Breast epithelium (tissue), 4 donors: ENCODE measurements around the gene SLC6A1. TPM values are rescaled to one million over a fixed set of nuclear protein-coding genes. Genes with fewer than 3 reads are reported as not detected.

Experiments used
- DNase-seq, 2 donors: peaks; one replicate each; pipeline ENCODE4 v3.0.0-alpha.2; 2019; ENCODE audit warnings: low spot score in 2 of 2
- H3K27ac ChIP-seq, 2 donors: fragments of 200-600 bp; sonication (generic) in 1 of 2; one replicate each; pipeline ENCODE4 v1.5.1; 2016 to 2019; ENCODE audit warnings: mild to moderate bottlenecking in 1 of 2
- H3K27me3 ChIP-seq, 2 donors: fragments of 200-600 bp; sonication (generic) in 1 of 2; one replicate each; pipeline versions ENCODE4 v1.5.1 to v1.6.0; 2017 to 2019; ENCODE audit warnings: control low read depth in 1 of 2, mild to moderate bottlenecking in 1 of 2
- H3K36me3 ChIP-seq: fragments of 200-600 bp; one replicate; pipeline ENCODE4 v1.5.1; 2019
- H3K4me1 ChIP-seq, 2 donors: fragments of 200-600 bp; sonication (generic); one replicate each; pipeline ENCODE4 v1.5.1; 2016 to 2019; ENCODE audit warnings: control low read depth in 1 of 2
- H3K4me3 ChIP-seq, 3 donors: fragments of 200-600 bp; sonication (generic); 1 replicate in 2 of 3; 2 replicates in 1 of 3; pipeline ENCODE4 v1.5.1; 2016 to 2019; ENCODE audit warnings: mild to moderate bottlenecking in 3 of 3, moderate library complexity in 2 of 3
- H3K9me3 ChIP-seq, 2 donors: fragments of 200-600 bp; sonication (generic) in 1 of 2; one replicate each; pipeline ENCODE4 v1.5.1; 2016 to 2019; ENCODE audit warnings: control low read depth in 1 of 2
- POLR2A ChIP-seq: fragments of 450-650 bp; IDR thresholded peaks from one replicate; pipeline ENCODE4 v1.6.1; 2016; ENCODE audit warnings: antibody characterized with exemption, mild to moderate bottlenecking, moderate library complexity
- POLR2AphosphoS5 ChIP-seq, 3 donors: sonication (generic); formaldehyde crosslinking; IDR thresholded peaks; one replicate each; pipeline ENCODE4 v1.6.1; 2017; ENCODE audit warnings: antibody characterized with exemption in 3 of 3
- intact Hi-C: fragments of 100-400 bp; cut with DNase I; formaldehyde crosslinking; loops from one replicate; pipeline ENCODE4 v1.15.1; 2023; ENCODE audit warnings: low total_unique reads
- total RNA-seq, 3 donors: library from RNA; depleted of rRNA; stranded (reverse); fragments of >200 nt; gene quantifications; one replicate each; pipeline ENCODE4 v1.1.0, GENCODE V29; 2016
- TF ChIP-seq, protein P1 (sequence below), 3 donors: fragments of 450-650 bp; IDR thresholded peaks; one replicate each; pipeline ENCODE4 v1.5.1; 2016 to 2017; ENCODE audit warnings: antibody characterized with exemption in 3 of 3, mild to moderate bottlenecking in 3 of 3, moderate library complexity in 3 of 3

The SLC6A1 gene
- total RNA-seq, 3 donors from 2014 or later = under 0.01 to 0.32 (median 0.29) TPM

DNA sequence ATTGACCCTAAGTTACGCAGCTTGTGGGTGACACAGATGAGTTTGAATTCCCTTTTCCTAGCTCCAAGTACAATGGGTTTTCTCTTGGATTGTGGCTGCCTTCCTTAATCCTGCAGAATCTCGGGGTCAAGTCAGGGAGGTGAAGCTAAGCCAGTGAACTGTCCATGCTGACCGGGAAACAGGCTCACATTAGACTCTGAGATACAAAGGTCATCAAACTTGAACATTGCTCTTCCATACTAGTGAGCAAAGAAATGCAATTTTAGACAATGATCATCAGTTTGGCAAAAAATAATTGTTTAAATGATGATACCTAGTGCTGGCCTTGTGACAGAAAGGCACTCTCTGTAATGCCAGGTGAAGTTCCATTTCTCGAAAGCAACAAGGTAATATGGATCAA is 31.6 kb downstream of the SLC6A1 start:
- no peak for TF ChIP-seq POLR2A
- TF ChIP-seq POLR2AphosphoS5 (IDR thresholded peaks at IDR 0.05) = no peak
- TF ChIP-seq, protein P1, sequence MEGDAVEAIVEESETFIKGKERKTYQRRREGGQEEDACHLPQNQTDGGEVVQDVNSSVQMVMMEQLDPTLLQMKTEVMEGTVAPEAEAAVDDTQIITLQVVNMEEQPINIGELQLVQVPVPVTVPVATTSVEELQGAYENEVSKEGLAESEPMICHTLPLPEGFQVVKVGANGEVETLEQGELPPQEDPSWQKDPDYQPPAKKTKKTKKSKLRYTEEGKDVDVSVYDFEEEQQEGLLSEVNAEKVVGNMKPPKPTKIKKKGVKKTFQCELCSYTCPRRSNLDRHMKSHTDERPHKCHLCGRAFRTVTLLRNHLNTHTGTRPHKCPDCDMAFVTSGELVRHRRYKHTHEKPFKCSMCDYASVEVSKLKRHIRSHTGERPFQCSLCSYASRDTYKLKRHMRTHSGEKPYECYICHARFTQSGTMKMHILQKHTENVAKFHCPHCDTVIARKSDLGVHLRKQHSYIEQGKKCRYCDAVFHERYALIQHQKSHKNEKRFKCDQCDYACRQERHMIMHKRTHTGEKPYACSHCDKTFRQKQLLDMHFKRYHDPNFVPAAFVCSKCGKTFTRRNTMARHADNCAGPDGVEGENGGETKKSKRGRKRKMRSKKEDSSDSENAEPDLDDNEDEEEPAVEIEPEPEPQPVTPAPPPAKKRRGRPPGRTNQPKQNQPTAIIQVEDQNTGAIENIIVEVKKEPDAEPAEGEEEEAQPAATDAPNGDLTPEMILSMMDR (IDR thresholded peaks at IDR 0.05) = no peak
- no peak for DNase-seq
- Histone ChIP-seq H3K4me3 (no peak overlapping the region), H3K36me3 (no peaks in the 10 kb centered on the region), H3K27me3 (peaks cover 0 to 12% of the 10 kb centered on the region in 2 donors), H3K9me3 (peaks cover 3 to 5% of the 10 kb centered on the region in 2 donors), H3K27ac (no peak overlapping the region), H3K4me1 (no peaks in the 10 kb centered on the region)
- intact Hi-C loops = no loop called here

DNA sequence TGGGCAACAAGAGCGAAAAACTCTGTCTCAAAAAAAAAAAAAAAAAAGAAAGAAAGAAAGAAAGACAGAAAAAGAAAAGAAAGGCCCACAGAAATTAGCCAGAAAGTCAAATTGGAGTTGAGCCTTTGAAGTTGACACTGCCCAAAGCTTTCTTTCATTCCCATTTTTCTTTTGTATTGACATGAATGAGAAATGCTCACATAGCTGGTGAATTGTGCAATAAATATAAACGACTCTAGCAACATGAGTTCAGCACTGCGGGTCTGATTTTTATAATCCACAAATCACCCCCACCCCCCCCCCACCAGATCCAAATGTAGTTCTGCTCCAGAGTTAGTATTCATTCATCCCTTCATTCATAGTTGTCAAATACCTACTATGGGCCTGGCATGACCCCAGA is 37.4 kb downstream of the SLC6A1 start:
- TF ChIP-seq, protein P1 (IDR thresholded peaks at IDR 0.05) = no peak
- TF ChIP-seq POLR2AphosphoS5 (IDR thresholded peaks at IDR 0.05) (no peak), POLR2A (no peak)
- H3K36me3 ChIP-seq = no peaks in the 10 kb centered on the region
- no peaks in the 10 kb centered on the region for H3K4me1 ChIP-seq
- no peak for DNase-seq
- H3K4me3 ChIP-seq = no peak overlapping the region
- intact Hi-C loops = no loop called here
- no peak overlapping the region for H3K27ac ChIP-seq
- H3K27me3 ChIP-seq = peaks cover 0 to 12% of the 10 kb centered on the region in 2 donors
- peaks cover 3 to 5% of the 10 kb centered on the region in 2 donors for H3K9me3 ChIP-seq

DNA sequence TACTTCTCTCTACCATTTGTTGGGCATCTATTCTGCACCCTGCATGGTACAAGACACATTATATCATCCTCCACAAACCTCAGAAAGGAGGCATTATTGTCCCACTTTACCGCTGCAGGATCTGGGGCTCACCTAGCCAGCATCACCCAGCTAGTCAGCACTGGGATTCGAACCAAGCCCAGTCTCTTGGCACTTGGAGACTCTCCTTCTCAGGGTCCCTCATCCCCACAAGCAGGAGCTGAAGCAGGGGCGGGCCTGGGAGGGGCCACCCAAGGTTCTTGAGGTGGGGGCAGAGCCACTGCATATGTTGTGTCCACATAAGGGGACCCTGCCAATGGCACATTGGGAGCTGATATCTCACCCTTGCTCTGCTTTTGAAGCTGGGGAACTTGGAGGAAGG is 41.3 kb downstream of the SLC6A1 start:
- Histone ChIP-seq H3K4me1 (no peaks in the 10 kb centered on the region), H3K9me3 (no peaks in the 10 kb centered on the region), H3K4me3 (no peak overlapping the region), H3K27me3 (peaks cover 0 to 23% of the 10 kb centered on the region in 2 donors), H3K27ac (no peak overlapping the region), H3K36me3 (no peaks in the 10 kb centered on the region)
- TF ChIP-seq POLR2A (no peak), POLR2AphosphoS5 (IDR thresholded peaks at IDR 0.05) (no peak)
- TF ChIP-seq, protein P1 (IDR thresholded peaks at IDR 0.05) = no peak
- intact Hi-C loops = no loop called here
- no peak for DNase-seq

DNA sequence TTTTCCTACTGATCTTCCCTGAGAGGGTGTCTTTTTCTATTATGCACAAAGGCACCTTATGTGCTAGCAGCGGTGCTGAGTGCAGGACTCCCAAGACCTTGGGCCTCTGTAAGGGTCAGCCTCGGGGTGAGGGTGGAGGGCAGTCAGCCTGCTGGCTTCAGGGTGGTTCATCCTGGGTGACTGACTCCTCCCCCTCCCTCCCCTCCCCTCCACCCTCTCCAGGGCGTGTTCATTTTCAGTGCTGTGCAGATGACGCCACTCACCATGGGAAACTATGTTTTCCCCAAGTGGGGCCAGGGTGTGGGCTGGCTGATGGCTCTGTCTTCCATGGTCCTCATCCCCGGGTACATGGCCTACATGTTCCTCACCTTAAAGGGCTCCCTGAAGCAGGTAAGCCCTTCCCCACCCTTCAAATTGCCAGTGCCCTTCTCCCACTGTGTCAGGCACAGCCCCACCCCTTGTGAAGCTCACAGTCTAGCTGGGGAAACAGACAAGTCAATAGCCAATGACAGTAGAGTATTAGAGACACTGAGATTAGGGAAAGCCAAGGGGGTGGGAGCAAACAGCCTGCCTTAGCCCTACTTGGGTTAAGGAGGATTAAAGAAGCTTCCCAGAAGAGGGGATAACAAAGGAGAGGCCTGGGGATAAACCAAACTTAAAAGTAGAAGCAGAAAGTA is 41.9 kb downstream of the SLC6A1 start:
- H3K4me1 ChIP-seq = no peaks in the 10 kb centered on the region

More for the DNA sequence above, 41.9 kb downstream of the SLC6A1 start:
- intact Hi-C loops = no loop called here
- Histone ChIP-seq H3K27ac (no peak overlapping the region), H3K36me3 (no peaks in the 10 kb centered on the region), H3K4me3 (no peak overlapping the region), H3K9me3 (no peaks in the 10 kb centered on the region), H3K27me3 (peaks cover 0 to 23% of the 10 kb centered on the region in 2 donors)
- DNase-seq = no peak
- TF ChIP-seq, protein P1 (IDR thresholded peaks at IDR 0.05) = no peak
- TF ChIP-seq POLR2A = no peak
- TF ChIP-seq POLR2AphosphoS5 (IDR thresholded peaks at IDR 0.05) = no peak
